GM21515 (cell line): ENCODE data around the gene EFL1.

Source experiments
- ATAC-seq: cut with Tn5 transposase; IDR thresholded peaks from one replicate; pipeline ENCODE4 v1.9.1; 2021; ENCODE audit not compliant: unreplicated experiment

The EFL1 gene

DNA sequence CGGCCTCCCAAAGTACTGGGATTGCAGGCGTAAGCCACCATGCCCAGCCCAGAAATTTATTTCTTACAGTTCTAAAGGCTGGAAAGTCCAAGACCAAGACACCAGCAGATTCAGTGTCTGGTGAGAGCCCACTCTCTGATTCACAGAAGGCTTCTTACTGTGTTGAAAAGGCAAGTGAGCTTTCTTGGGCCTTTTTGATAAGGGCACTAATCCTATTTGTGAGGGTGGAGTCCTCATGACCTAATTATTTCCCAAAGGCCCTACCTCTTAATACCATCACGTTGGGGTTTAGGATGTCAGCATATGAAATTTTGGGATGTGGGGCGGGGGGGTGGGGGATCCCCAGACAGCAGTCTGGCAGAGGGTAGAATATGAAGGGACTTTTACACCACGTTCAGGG lies 169.2 kb downstream of the EFL1 start:
- ATAC-seq: no peak

DNA sequence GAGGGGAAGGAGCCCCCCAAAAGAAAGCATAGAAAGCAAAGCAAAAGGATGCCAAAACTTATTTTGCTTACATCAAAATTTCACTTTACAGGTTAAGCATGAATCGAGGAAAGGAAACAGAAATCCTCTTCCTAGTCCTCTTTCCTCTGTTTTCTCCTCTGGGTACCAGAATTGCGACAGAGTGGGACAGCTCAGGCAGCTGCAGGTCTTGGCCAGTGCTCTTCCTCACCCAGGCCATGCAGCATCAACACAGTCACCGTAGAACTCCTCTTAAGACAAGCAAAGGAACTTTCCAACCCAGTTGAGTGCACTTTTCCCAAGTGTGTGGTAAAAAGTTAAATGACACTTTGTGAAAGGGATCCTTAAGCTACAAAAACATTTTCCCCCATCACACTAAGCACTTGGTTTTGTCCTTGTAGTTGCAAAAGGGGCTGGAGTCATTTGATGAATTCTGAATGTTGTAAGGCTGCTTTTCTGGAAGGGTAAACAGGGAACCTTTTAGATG lies 170.8 kb downstream of the EFL1 start:
- ATAC-seq: no peak

DNA sequence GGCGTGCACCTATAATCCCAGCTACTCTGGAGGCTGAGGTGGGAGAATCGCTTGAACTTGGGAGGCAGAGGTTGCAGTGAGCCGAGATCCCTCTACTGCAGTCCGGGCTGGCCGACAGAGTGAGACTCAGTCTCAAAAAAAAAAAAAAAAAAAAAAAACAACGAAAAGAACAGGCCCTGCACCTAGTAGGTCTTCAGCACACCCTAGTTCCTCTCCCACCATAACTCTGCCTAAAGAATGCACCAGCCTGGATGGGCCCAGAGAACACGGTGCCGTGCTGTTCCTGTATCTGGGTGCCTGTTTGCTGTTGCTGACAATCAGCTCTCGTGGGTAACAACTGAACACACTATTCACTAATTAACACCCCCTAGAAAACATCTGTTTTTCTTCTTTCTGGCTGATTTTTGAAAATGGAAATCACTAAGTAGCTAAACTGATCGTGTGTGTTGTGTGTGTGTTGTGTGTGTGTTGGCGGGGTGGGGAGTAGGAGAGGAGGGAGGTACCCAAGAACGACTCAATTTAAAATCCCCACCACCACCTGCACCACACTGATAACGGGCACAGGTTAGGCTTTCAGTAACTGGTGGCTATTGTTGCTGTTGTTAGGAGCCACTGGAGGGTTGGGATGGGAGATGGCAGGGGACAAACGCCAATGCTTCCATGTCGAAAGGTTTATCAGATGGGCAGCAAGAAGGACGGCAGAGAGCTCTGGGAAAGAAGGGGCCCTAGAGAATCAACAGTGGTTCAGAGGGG lies 176.1 kb downstream of the EFL1 start:
- no peak for ATAC-seq

DNA sequence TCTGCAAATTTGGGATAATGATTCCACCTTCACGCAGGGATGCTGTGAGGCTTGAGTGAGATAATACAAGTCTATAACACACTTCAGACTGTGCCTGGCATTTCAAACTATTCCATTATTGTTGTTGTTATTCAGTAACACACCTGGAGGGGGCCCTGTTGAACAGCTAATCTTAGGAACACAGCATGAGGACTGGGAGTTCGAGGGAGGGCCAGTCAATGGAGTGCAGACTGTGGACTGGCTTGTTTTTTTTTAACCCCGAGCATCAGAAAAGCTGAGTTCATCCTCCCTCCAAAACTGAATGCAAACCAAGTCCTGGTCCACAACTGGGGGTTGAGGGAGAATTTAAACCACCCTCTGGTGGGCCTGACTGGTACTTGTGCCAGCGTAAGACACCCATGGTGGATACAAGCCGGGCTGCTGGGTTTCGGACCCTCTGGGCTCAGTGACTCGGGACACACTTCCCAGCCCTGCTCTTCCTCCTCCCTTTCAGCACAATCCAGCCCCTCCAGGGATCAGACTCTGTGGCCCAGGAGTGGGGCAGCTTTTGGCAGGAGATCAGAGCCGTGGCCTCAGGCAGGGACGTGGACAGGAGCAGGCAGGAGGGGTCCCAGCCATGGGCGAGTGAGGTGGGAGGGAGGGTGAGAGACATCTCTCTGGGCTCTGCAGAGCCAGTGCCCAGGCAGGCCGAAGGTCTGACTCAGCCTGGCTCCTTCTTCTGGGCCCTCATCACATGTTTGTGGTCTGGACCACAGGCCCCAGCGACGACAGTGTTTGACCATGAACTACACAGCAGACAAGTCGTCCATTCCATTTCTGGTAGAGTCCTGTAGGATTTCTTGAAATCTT lies 180.4 kb downstream of the EFL1 start:
- no peak for ATAC-seq

DNA sequence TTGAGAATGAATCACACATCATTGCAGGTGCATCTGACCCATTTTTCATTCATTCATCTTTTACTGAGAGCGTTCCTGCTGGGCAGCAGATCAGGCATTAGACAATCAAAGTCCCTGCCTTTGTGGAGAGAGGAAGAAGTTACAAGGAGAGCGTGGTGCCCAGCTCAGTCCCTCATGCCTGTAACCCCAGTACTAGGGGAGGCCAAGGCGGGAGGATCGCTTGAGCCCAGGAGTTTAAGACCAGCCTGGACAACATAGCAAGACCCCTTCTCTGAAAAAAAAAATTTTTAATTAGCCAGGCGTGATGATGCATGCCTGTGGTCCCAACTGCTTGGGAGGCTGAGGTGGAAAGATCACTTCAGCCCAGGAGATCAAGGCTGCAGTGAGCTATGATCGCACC lies 181.8 kb downstream of the EFL1 start:
- no peak for ATAC-seq
